GM19397 (cell line): Measurements from ENCODE around the gene TMPRSS12.
"Not testable (repeated sequence)": the region's sequence is repeated elsewhere in the genome, so short reads cannot be mapped to it uniquely, and the experiment has no call there.

Experiments used
- ATAC-seq: cut with Tn5 transposase; IDR thresholded peaks from one replicate; pipeline ENCODE4 v1.9.1; 2021; ENCODE audit warnings: mild to moderate bottlenecking, moderate library complexity; ENCODE audit not compliant: unreplicated experiment

The TMPRSS12 gene

GRCh38 chr12:50855679-50856078 lies 13.0 kb downstream of the TMPRSS12 start:
- not testable (repeated sequence) for ATAC-seq

GRCh38 chr12:50859621-50860310 lies 17.0 kb downstream of the TMPRSS12 start:
- no peak for ATAC-seq

GRCh38 chr12:50862316-50862715 lies 19.6 kb downstream of the TMPRSS12 start:
- no peak for ATAC-seq

- no peak for ATAC-seq
Observed at GRCh38 chr12:50865266-50865665, 22.5 kb downstream of the TMPRSS12 start.

- not testable (repeated sequence) for ATAC-seq
Observed at GRCh38 chr12:50868881-50869280, 26.2 kb downstream of the TMPRSS12 start.

- no peak for ATAC-seq
Observed at GRCh38 chr12:50882563-50882962, 39.8 kb downstream of the TMPRSS12 start.

- no peak for ATAC-seq
Observed at GRCh38 chr12:50887191-50887590, 44.5 kb downstream of the TMPRSS12 start.

GRCh38 chr12:50888666-50889065 lies 45.9 kb downstream of the TMPRSS12 start:
- ATAC-seq, result no peak

- no peak for ATAC-seq
Observed at GRCh38 chr12:50894241-50894640, 51.5 kb downstream of the TMPRSS12 start.

GRCh38 chr12:50901685-50902113 lies 59.0 kb downstream of the TMPRSS12 start:
- ATAC-seq, result no peak

GRCh38 chr12:50908479-50908878 lies 65.8 kb downstream of the TMPRSS12 start:
- ATAC-seq, result not testable (repeated sequence)

GRCh38 chr12:50912361-50912760 lies 69.6 kb downstream of the TMPRSS12 start:
- ATAC-seq, result not testable (repeated sequence)

GRCh38 chr12:50913224-50913623 lies 70.5 kb downstream of the TMPRSS12 start:
- no peak for ATAC-seq

- no peak for ATAC-seq
Observed at GRCh38 chr12:50914872-50915484, 72.3 kb downstream of the TMPRSS12 start.

GRCh38 chr12:50916292-50916691 lies 73.6 kb downstream of the TMPRSS12 start:
- ATAC-seq, result no peak

- ATAC-seq, result no peak
Observed at GRCh38 chr12:50918584-50919316, 76.0 kb downstream of the TMPRSS12 start.

- ATAC-seq, result no peak
Observed at GRCh38 chr12:50922820-50923219, 80.1 kb downstream of the TMPRSS12 start.

GRCh38 chr12:50923361-50924130 lies 80.8 kb downstream of the TMPRSS12 start:
- no peak for ATAC-seq

GRCh38 chr12:50924131-50924438 lies 81.4 kb downstream of the TMPRSS12 start:
- no peak for ATAC-seq

- ATAC-seq, result peak; percentile 75
Observed at GRCh38 chr12:50924439-50925341, 82.0 kb downstream of the TMPRSS12 start.
